Erythroblast (primary cell): Measurements from ENCODE around the gene ZBTB21.

Source experiments
- GATA1 ChIP-seq: IDR thresholded peaks from 2 replicates; pipeline ENCODE4 v1.6.1; 2011; ENCODE audit warnings: low read depth, mild to moderate bottlenecking, control low read depth, low read length, moderate library complexity
- POLR2A ChIP-seq: IDR thresholded peaks from 2 replicates; pipeline ENCODE4 v1.6.1; 2011; ENCODE audit warnings: mild to moderate bottlenecking, low read length

- TF ChIP-seq POLR2A (no peak), GATA1 (no peak)
Measured at GRCh38 chr21:42025376-42026081, 15.4 kb upstream of the ZBTB21 start.
